KMS-11 (cell line): ENCODE data around the gene CAPRIN2.

Source experiments
- H2AFZ ChIP-seq: fragments of 200-600 bp; sonication (generic); 2 replicates; pipeline ENCODE4 v1.6.1; 2016; ENCODE audit warnings: antibody characterized with exemption, mixed run types, low read depth
- H3K27ac ChIP-seq: fragments of 200-600 bp; sonication (generic); 2 replicates; pipeline ENCODE4 v1.6.1; 2016; ENCODE audit warnings: mild to moderate bottlenecking, mixed run types
- H3K27me3 ChIP-seq: fragments of 200-600 bp; sonication (generic); 2 replicates; pipeline ENCODE4 v1.6.1; 2017; ENCODE audit warnings: mild to moderate bottlenecking, low read depth, mixed run types, moderate library complexity; ENCODE audit not compliant: insufficient read depth
- H3K36me3 ChIP-seq: fragments of 200-600 bp; sonication (generic); 2 replicates; pipeline ENCODE4 v1.6.1; 2017; ENCODE audit warnings: mild to moderate bottlenecking, mixed run types; ENCODE audit not compliant: insufficient read depth
- H3K4me1 ChIP-seq: fragments of 200-600 bp; sonication (generic); 2 replicates; pipeline ENCODE4 v1.6.1; 2016; ENCODE audit warnings: mild to moderate bottlenecking, low read depth, mixed run types; ENCODE audit not compliant: poor library complexity, severe bottlenecking
- H3K4me2 ChIP-seq: fragments of 200-600 bp; sonication (generic); 2 replicates; pipeline ENCODE4 v1.7.0; 2016; ENCODE audit warnings: mild to moderate bottlenecking, mixed run types
- H3K4me3 ChIP-seq: fragments of 200-600 bp; sonication (generic); IDR thresholded peaks from 2 replicates; pipeline ENCODE4 v1.6.1; 2017; ENCODE audit warnings: low read depth, low read length, mixed read lengths; ENCODE audit not compliant: insufficient read depth
- H3K79me2 ChIP-seq: fragments of 200-600 bp; sonication (generic); 2 replicates; pipeline ENCODE4 v1.6.1; 2016; ENCODE audit warnings: low read depth, mixed run types; ENCODE audit not compliant: insufficient read depth
- H3K9ac ChIP-seq: fragments of 200-600 bp; sonication (generic); 2 replicates; pipeline ENCODE4 v1.6.1; 2016; ENCODE audit warnings: mild to moderate bottlenecking, mixed run types
- H4K20me1 ChIP-seq: fragments of 200-600 bp; sonication (generic); 2 replicates; pipeline ENCODE4 v1.6.1; 2016; ENCODE audit warnings: mild to moderate bottlenecking, mixed run types; ENCODE audit not compliant: insufficient read depth
- CTCF ChIP-seq: fragments of 200-600 bp; sonication (generic); conservative IDR thresholded peaks from 2 replicates; pipeline ENCODE4 v1.6.1; 2017; ENCODE audit warnings: low read depth, mild to moderate bottlenecking, antibody characterized with exemption, low read length, moderate library complexity, mixed read lengths

Gene CAPRIN2

GRCh38 chr12:30692470-30692869, 62.3 kb downstream of the CAPRIN2 start:
- Histone ChIP-seq H3K27me3 (no peaks in the 10 kb centered on the region), H3K36me3 (peaks cover 4% of the 10 kb centered on the region; the same call in 1 of the 2 replicates), H3K4me3 (no peak overlapping the region), H3K9ac (no peak overlapping the region), H3K4me2 (no peak overlapping the region), H3K4me1 (peaks cover 36% of the 10 kb centered on the region), H4K20me1 (no peaks in the 10 kb centered on the region), H2AFZ (no peak overlapping the region), H3K27ac (no peak overlapping the region), H3K79me2 (peaks cover 55% of the 10 kb centered on the region)
- no peak for TF ChIP-seq CTCF

GRCh38 chr12:30691122-30691879, 63.5 kb downstream of the CAPRIN2 start:
- TF ChIP-seq CTCF = no peak
- Histone ChIP-seq H3K27me3 (no peaks in the 10 kb centered on the region), H3K36me3 (peaks cover 4% of the 10 kb centered on the region; the same call in 1 of the 2 replicates), H3K79me2 (peaks cover 55% of the 10 kb centered on the region), H3K4me2 (no peak overlapping the region), H4K20me1 (no peaks in the 10 kb centered on the region), H3K27ac (no peak overlapping the region), H3K4me3 (no peak overlapping the region), H3K9ac (no peak overlapping the region), H2AFZ (no peak overlapping the region), H3K4me1 (peaks cover 28% of the 10 kb centered on the region)

DNA sequence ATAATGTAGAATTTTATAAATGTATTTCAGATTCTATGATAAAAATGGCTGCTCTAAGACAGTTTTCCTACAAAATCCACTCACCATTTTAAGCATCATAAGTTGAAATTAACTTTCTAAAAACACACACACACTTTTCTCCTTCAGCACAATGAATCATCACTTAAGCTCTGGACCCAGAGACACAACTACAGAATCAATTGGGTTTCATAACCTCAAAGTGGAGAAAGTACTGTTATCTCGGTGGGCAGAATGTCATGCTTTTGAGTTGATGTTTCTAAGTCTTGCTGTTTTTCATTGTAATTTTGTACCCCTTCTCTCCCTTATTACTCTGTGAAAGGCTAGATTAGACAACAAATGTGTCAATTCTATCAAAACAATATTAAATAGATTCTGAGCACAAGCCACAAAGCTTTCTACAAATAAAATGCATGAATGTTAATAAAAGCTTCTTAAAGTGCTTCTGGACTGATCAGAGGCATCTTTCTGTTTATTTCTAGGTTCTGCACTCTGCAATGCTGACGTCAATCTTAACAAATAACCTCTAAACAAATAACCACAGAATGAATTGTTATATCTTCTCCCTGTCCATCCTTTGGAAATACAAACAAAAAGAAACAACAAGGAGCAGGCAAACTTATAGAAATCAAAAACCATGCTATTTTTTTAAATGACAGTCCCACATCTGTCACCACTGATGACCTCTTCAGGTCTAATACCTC, 67.3 kb downstream of the CAPRIN2 start:
- no peak overlapping the region for H3K27ac ChIP-seq
- TF ChIP-seq CTCF = no peak
- no peaks in the 10 kb centered on the region for H4K20me1 ChIP-seq
- H3K4me2 ChIP-seq = no peak overlapping the region
- no peak overlapping the region for H2AFZ ChIP-seq
- no peak overlapping the region for H3K4me3 ChIP-seq
- peaks cover 24% of the 10 kb centered on the region; the same call in 1 of the 2 replicates for H3K79me2 ChIP-seq
- peaks cover 4% of the 10 kb centered on the region; the same call in 1 of the 2 replicates for H3K36me3 ChIP-seq
- H3K9ac ChIP-seq = no peak overlapping the region
- peaks cover 12% of the 10 kb centered on the region for H3K4me1 ChIP-seq
- H3K27me3 ChIP-seq = no peaks in the 10 kb centered on the region

GRCh38 chr12:30679241-30679640, 75.5 kb downstream of the CAPRIN2 start:
- Histone ChIP-seq H4K20me1 (0 out of 2 replicates have a peak, but pooled peaks cover 3% of the 10 kb centered on the region), H2AFZ (no peak overlapping the region), H3K4me1 (no peaks in the 10 kb centered on the region), H3K4me2 (no peak overlapping the region), H3K4me3 (no peak overlapping the region), H3K27me3 (no peaks in the 10 kb centered on the region), H3K27ac (no peak overlapping the region), H3K79me2 (no peaks in the 10 kb centered on the region), H3K9ac (no peak overlapping the region), H3K36me3 (no peaks in the 10 kb centered on the region; the same call in 1 of the 2 replicates)
- TF ChIP-seq CTCF = no peak
